Upper lobe of right lung (tissue), 1 donor: ENCODE data around the gene PKP4. TPM values are rescaled to one million over a fixed set of nuclear protein-coding genes. Genes with fewer than 3 reads are reported as not detected.

ENCODE experiments used
- ATAC-seq: fragments of 200-7000 bp; cut with Tn5 transposase; one replicate; pipeline ENCODE4 v1.9.1; 2020; ENCODE audit warnings: mild to moderate bottlenecking, moderate library complexity
- DNase-seq: peaks from one replicate; pipeline ENCODE4 v3.0.0-alpha.2; 2020
- H3K27ac ChIP-seq: fragments of 200-600 bp; one replicate; pipeline ENCODE4 v1.8.0; 2022
- H3K27me3 ChIP-seq: fragments of 200-600 bp; one replicate; pipeline ENCODE4 v1.8.0; 2022; ENCODE audit warnings: mild to moderate bottlenecking
- H3K36me3 ChIP-seq: fragments of 200-600 bp; one replicate; pipeline ENCODE4 v1.8.0; 2022
- H3K4me1 ChIP-seq: fragments of 200-600 bp; one replicate; pipeline ENCODE4 v1.8.0; 2022
- H3K4me3 ChIP-seq: fragments of 200-600 bp; one replicate; pipeline ENCODE4 v1.8.0; 2022; ENCODE audit warnings: mild to moderate bottlenecking
- H3K9me3 ChIP-seq: fragments of 200-600 bp; one replicate; pipeline ENCODE4 v1.8.0; 2022
- CTCF ChIP-seq: fragments of 200-600 bp; IDR thresholded peaks from one replicate; pipeline ENCODE4 v1.8.0; 2022; ENCODE audit warnings: antibody characterized with exemption
- intact Hi-C: fragments of 100-400 bp; cut with DNase I; formaldehyde crosslinking; loops from one replicate; pipeline ENCODE4 v1.11.0; 2022
- total RNA-seq: library from RNA; stranded (reverse); fragmentation: NEBNext Ultra II Directional; extraction: Animal tissue kit (Norgen Biotek cat#: 25700); gene quantifications from one replicate; pipeline ENCODE4 v1.2.1, GENCODE V29; 2021
- donor health status: DM: no; HTN: yes; CAD: no; lungs with severe emphysema.

PKP4 gene
- total RNA-seq, 1 donor from 2014 or later = 74.7 TPM

- Histone ChIP-seq H3K27me3 (no peaks in the 10 kb centered on the region), H3K4me3 (no peak overlapping the region), H3K9me3 (no peaks in the 10 kb centered on the region), H3K36me3 (no peaks in the 10 kb centered on the region), H3K4me1 (peaks cover 23% of the 10 kb centered on the region), H3K27ac (no peak overlapping the region)
- intact Hi-C loops = no loop called here
- DNase-seq (no peak), ATAC-seq (no peak)
- TF ChIP-seq CTCF = no peak
Observed at GRCh38 chr2:158477202-158477601, 20.4 kb downstream of the PKP4 start.

- TF ChIP-seq CTCF = no peak
- Histone ChIP-seq H3K9me3 (no peaks in the 10 kb centered on the region), H3K4me3 (no peak overlapping the region), H3K27ac (no peak overlapping the region), H3K36me3 (no peaks in the 10 kb centered on the region), H3K4me1 (peaks cover 23% of the 10 kb centered on the region), H3K27me3 (no peaks in the 10 kb centered on the region)
- intact Hi-C loops = no loop called here
- ATAC-seq = no peak
- no peak for DNase-seq
Observed at GRCh38 chr2:158478237-158478636, 21.5 kb downstream of the PKP4 start.

DNA sequence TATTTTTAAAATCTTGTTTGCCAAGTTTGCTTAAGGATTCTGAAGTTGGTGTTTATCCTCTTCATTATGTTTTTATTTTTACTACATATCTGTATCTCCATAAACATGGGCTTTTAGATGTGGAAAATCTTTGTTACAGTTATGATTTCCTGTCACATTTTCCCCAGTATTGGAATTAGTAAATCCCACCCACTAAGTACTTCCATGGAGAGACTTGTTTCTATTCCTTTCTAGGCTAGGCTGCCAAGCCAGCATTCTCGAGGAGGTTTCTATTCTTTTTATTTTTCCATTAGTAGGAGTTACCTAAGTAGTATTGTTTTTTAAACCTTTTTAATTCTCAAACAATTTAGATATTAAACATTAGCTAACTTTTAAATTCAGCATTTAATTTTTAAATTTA, 22.1 kb downstream of the PKP4 start:
- H3K4me3 ChIP-seq = no peak overlapping the region
- no peaks in the 10 kb centered on the region for H3K27me3 ChIP-seq
- H3K9me3 ChIP-seq = no peaks in the 10 kb centered on the region
- no peak overlapping the region for H3K27ac ChIP-seq
- TF ChIP-seq CTCF = no peak
- H3K36me3 ChIP-seq = no peaks in the 10 kb centered on the region
- ATAC-seq (no peak), DNase-seq (no peak)
- peaks cover 23% of the 10 kb centered on the region for H3K4me1 ChIP-seq
- intact Hi-C loops = no loop called here

DNA sequence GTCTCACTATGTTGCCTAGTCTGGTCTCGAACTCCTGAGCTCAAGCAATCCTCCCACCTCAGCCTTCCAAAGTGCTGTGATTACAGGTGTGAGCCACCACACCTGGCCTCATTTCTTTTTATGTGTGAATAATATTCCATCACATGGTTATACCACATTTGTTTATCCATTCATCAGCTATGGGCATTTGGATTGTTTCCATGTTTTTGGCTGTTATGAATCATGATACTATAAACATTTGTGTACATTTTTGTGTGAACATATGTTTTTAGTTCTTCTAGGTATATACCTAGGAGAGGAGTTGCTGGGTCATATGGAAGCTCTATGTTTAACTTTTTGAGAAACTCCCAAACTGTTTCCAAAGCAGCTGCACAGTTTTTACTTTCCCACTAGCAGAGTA, 24.4 kb downstream of the PKP4 start:
- intact Hi-C loops = no loop called here
- H3K36me3 ChIP-seq = no peaks in the 10 kb centered on the region
- peaks cover 23% of the 10 kb centered on the region for H3K4me1 ChIP-seq
- H3K9me3 ChIP-seq = no peaks in the 10 kb centered on the region
- H3K27me3 ChIP-seq = no peaks in the 10 kb centered on the region
- no peak overlapping the region for H3K27ac ChIP-seq
- DNase-seq (no peak), ATAC-seq (no peak)
- H3K4me3 ChIP-seq = no peak overlapping the region
- TF ChIP-seq CTCF = no peak

DNA sequence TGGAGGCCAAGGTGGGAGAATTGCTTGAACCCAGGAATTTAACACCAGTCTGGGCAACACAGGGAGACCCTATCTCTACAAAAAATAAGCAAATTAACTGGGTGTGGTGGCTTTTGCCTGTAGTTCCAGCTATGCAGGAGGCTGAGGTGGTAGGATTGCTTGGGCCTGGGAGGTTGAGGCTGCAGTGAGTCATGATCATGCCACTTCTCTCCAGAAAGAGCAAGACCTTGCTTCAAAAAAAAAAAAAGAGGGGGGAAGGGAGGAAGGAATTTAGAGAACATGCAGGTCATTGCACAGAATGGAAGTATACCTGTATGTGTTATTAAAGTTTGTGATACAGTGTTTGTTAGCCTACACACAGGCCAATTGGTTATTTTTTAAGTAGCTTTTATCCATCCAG, 25.8 kb downstream of the PKP4 start:
- DNase-seq (no peak), ATAC-seq (no peak)
- H3K9me3 ChIP-seq = no peaks in the 10 kb centered on the region
- intact Hi-C loops = no loop called here
- no peak overlapping the region for H3K4me3 ChIP-seq
- H3K36me3 ChIP-seq = no peaks in the 10 kb centered on the region
- no peak overlapping the region for H3K27ac ChIP-seq
- H3K27me3 ChIP-seq = no peaks in the 10 kb centered on the region
- peaks cover 26% of the 10 kb centered on the region for H3K4me1 ChIP-seq
- TF ChIP-seq CTCF = no peak

DNA sequence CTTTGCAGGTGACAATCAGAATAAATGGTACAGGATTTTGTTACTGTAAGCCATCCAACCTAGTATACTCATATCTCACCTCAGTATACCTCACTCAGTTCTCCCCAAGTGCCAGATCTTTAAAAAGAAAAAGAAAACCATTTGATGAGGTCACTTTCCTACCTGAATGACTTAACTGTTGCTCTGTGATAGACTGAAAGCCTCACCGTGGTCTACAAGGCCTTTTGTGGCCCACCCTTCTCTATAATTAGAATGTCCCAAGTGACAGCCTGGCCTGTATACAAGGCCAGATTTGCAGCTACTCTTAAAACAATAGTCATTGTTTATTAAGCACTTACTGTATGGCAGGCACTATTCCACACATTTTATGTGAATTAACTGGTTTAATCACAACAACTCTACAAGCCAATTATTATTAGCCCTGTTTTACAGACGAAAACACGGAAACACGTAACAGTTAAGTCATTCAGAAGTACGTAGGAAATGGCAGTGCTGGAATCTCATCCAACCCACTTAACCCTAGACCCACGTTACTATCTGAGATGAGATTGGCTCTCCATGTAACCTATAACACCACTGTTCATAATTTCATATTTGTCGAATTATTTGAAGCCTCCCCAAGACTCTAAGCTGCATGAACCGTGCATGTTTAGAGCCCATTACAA, 28.3 kb downstream of the PKP4 start:
- Histone ChIP-seq H3K36me3 (no peaks in the 10 kb centered on the region), H3K9me3 (no peaks in the 10 kb centered on the region), H3K27ac (no peak overlapping the region), H3K4me1 (peaks cover 11% of the 10 kb centered on the region), H3K27me3 (no peaks in the 10 kb centered on the region), H3K4me3 (no peak overlapping the region)
- no peak for ATAC-seq
- no peak for TF ChIP-seq CTCF
- no peak for DNase-seq
- intact Hi-C loops = no loop called here
